ENCODE results near the gene USP36.

DNA sequence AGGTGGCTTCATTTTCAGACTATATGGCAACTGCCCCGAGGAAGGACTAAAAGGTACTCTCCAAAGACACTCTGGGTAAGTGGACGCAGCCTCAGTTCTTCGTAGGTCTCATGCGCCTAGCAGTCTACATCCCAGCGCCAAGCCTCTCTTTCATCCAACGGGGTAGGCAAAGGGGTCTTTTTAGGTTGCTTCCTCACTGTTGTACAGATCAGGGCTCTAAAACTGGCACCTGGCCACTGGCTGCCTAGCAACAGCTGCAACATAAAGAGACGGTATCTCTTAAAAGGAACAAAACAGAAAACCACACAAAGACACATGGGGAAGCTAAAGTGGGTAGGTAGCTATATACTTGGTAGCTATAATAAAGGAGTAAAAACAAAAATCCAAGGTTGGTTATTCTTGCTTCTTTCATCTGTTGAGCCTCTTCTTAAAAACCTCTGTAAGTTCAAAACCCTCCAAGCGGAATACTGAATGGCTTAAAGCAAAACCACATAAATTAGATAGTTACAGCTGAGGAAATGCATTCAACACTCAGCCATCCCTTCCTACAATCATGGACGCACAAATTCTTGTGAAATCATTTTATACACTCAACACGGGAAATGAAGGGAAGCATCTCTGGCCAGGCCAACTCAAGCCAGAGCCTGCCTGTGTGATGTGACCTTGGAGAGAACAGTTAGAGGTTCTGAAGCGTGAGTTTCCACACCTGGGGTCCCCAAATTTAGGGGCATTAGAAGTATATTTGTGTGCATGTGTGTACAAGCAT is 81.2 kb downstream of the USP36 start:
- TF ChIP-seq, protein P1, sequence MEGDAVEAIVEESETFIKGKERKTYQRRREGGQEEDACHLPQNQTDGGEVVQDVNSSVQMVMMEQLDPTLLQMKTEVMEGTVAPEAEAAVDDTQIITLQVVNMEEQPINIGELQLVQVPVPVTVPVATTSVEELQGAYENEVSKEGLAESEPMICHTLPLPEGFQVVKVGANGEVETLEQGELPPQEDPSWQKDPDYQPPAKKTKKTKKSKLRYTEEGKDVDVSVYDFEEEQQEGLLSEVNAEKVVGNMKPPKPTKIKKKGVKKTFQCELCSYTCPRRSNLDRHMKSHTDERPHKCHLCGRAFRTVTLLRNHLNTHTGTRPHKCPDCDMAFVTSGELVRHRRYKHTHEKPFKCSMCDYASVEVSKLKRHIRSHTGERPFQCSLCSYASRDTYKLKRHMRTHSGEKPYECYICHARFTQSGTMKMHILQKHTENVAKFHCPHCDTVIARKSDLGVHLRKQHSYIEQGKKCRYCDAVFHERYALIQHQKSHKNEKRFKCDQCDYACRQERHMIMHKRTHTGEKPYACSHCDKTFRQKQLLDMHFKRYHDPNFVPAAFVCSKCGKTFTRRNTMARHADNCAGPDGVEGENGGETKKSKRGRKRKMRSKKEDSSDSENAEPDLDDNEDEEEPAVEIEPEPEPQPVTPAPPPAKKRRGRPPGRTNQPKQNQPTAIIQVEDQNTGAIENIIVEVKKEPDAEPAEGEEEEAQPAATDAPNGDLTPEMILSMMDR (conservative IDR thresholded peaks at IDR 0.05 in 1 of 2, IDR thresholded peaks at IDR 0.05 in 1 of 2; ENCODE audit: extremely low read depth in 1 of 2, insufficient read depth in 1 of 2, low read depth in 1 of 2, low read length in 2 of 2) = no peak
- TF ChIP-seq EZH2 (IDR thresholded peaks at IDR 0.05; ENCODE audit: borderline replicate concordance, low read length) = no peak

All from mammary epithelial cell (primary cell).